Chondrocyte (in vitro differentiated cells): ENCODE measurements around the gene PPP1R9A. TPM values are rescaled to one million over a fixed set of nuclear protein-coding genes. Genes with fewer than 3 reads are reported as not detected.

Source experiments
- DNase-seq: peaks from one replicate; pipeline ENCODE4 v3.0.0; 2021; ENCODE audit warnings: mixed read lengths, low spot score
- H3K27ac Mint-ChIP-seq: one replicate; pipeline ENCODE4 v1.8.0; 2021; ENCODE audit warnings: mild to moderate bottlenecking, moderate library complexity, mixed read lengths; ENCODE audit not compliant: unreplicated experiment
- H3K27me3 Mint-ChIP-seq: 2 replicates; pipeline ENCODE4 v1.8.0; 2021; ENCODE audit warnings: low read depth, mixed read lengths
- H3K36me3 Mint-ChIP-seq: 2 replicates; pipeline ENCODE4 v1.8.0; 2021; ENCODE audit warnings: low read depth, mixed read lengths
- H3K4me1 Mint-ChIP-seq: 2 replicates; pipeline ENCODE4 v1.8.0; 2021; ENCODE audit warnings: low read depth, mild to moderate bottlenecking, mixed read lengths
- H3K4me3 Mint-ChIP-seq: one replicate; pipeline ENCODE4 v1.8.0; 2021; ENCODE audit warnings: mild to moderate bottlenecking, moderate library complexity, mixed read lengths; ENCODE audit not compliant: unreplicated experiment
- H3K9me3 Mint-ChIP-seq: 2 replicates; pipeline ENCODE4 v1.8.0; 2021; ENCODE audit warnings: low read depth, mixed read lengths
- CTCF ChIP-seq: fragments of 200-600 bp; sonication (generic); IDR thresholded peaks from 2 replicates; pipeline ENCODE4 v1.5.0; 2021; ENCODE audit warnings: antibody characterized with exemption, mild to moderate bottlenecking, moderate library complexity
- total RNA-seq: library from RNA; stranded (reverse); gene quantifications from 3 replicates; pipeline ENCODE4 v1.2.1, GENCODE V29; 2021

PPP1R9A gene
- total RNA-seq, 1 donor from 2014 or later, result 4.1 TPM

- H3K4me3 Mint-ChIP-seq, result no peak overlapping the region
- DNase-seq, result no peak
- no peak for TF ChIP-seq CTCF
- no peak overlapping the region for H3K27ac Mint-ChIP-seq
- peaks cover 6% of the 10 kb centered on the region for H3K9me3 Mint-ChIP-seq
- H3K4me1 Mint-ChIP-seq, result no peaks in the 10 kb centered on the region
- peaks cover 1% of the 10 kb centered on the region for H3K36me3 Mint-ChIP-seq
- no peaks in the 10 kb centered on the region for H3K27me3 Mint-ChIP-seq
Observed at GRCh38 chr7:95155965-95156364, 248.6 kb downstream of the PPP1R9A start.

GRCh38 chr7:95157381-95157780, 250.0 kb downstream of the PPP1R9A start:
- Mint-ChIP-seq H3K36me3 (no peaks in the 10 kb centered on the region), H3K27ac (no peak overlapping the region), H3K9me3 (peaks cover 8% of the 10 kb centered on the region), H3K4me1 (no peaks in the 10 kb centered on the region), H3K4me3 (no peak overlapping the region), H3K27me3 (no peaks in the 10 kb centered on the region)
- DNase-seq, result no peak
- TF ChIP-seq CTCF, result no peak

GRCh38 chr7:95169678-95170077, 262.3 kb downstream of the PPP1R9A start:
- no peak overlapping the region for H3K4me3 Mint-ChIP-seq
- H3K36me3 Mint-ChIP-seq, result peaks cover 4% of the 10 kb centered on the region
- no peaks in the 10 kb centered on the region for H3K9me3 Mint-ChIP-seq
- H3K27me3 Mint-ChIP-seq, result peaks cover 3% of the 10 kb centered on the region
- no peak for TF ChIP-seq CTCF
- H3K4me1 Mint-ChIP-seq, result peaks cover 10% of the 10 kb centered on the region
- no peak for DNase-seq
- no peak overlapping the region for H3K27ac Mint-ChIP-seq

- Mint-ChIP-seq H3K9me3 (peaks cover 11% of the 10 kb centered on the region), H3K4me1 (peaks cover 10% of the 10 kb centered on the region), H3K36me3 (peaks cover 2% of the 10 kb centered on the region), H3K27me3 (no peaks in the 10 kb centered on the region), H3K27ac (no peak overlapping the region), H3K4me3 (no peak overlapping the region)
- TF ChIP-seq CTCF, result no peak
- no peak for DNase-seq
Observed at GRCh38 chr7:95172420-95172819, 265.0 kb downstream of the PPP1R9A start.

GRCh38 chr7:95190515-95190914, 283.1 kb downstream of the PPP1R9A start:
- H3K27ac Mint-ChIP-seq, result no peak overlapping the region
- H3K36me3 Mint-ChIP-seq, result peaks cover 1% of the 10 kb centered on the region
- peaks cover 5% of the 10 kb centered on the region for H3K9me3 Mint-ChIP-seq
- no peak for DNase-seq
- H3K4me1 Mint-ChIP-seq, result no peaks in the 10 kb centered on the region
- TF ChIP-seq CTCF, result no peak
- H3K27me3 Mint-ChIP-seq, result peaks cover 1% of the 10 kb centered on the region
- no peak overlapping the region for H3K4me3 Mint-ChIP-seq
